H1 (cell line): ENCODE data around the gene KCNJ3. TPM values are rescaled to one million over a fixed set of nuclear protein-coding genes. Genes with fewer than 3 reads are reported as not detected.

Experiments
- CTCF ChIA-PET: fragments of 300-600 bp; sonication (Branson Sonifier 250); formaldehyde crosslinking; loops from one replicate; lab custom pipeline; 2021; ENCODE audit not compliant: partially characterized antibody; lab: Charles Lee
- POLR2A ChIA-PET: fragments of 300-600 bp; sonication (Branson Sonifier 250); formaldehyde crosslinking; loops from one replicate; lab custom pipeline; 2021; ENCODE audit warnings: inconsistent platforms; ENCODE audit not compliant: partially characterized antibody; lab: Charles Lee
- DNase-seq, 2 experiments: peaks; one replicate each; pipeline versions ENCODE4 v3.0.0 to v3.0.0-alpha.2; 2010 to 2022; ENCODE audit warnings: low spot score in 2 of 2, low read depth in 1 of 2, mixed read lengths in 1 of 2
- FAIRE-seq: peaks from 2 replicates; lab custom pipeline; 2011; peaks lifted over from hg19 to GRCh38; lab: Jason Lieb, UNC
- H2AFZ ChIP-seq: 2 replicates; pipeline ENCODE4 v1.8.1; 2012; ENCODE audit warnings: low read length, inconsistent platforms
- H2AK5ac ChIP-seq: 2 replicates; pipeline ENCODE4 v1.6.1; 2013; ENCODE audit warnings: low read depth, low read length
- H2BK120ac ChIP-seq: replicated peaks from 2 replicates; pipeline ENCODE3; 2013; ENCODE audit warnings: low read depth, low read length, inconsistent platforms
- H2BK12ac ChIP-seq: 2 replicates; pipeline ENCODE4 v1.6.1; 2013; ENCODE audit warnings: low read depth, low read length
- H2BK15ac ChIP-seq: 2 replicates; pipeline ENCODE4 v1.6.1; 2013; ENCODE audit warnings: low read length
- H2BK20ac ChIP-seq: 2 replicates; pipeline ENCODE4 v1.6.1; 2013; ENCODE audit warnings: low read length
- H2BK5ac ChIP-seq: 2 replicates; pipeline ENCODE4 v1.6.1; 2013; ENCODE audit warnings: low read depth, low read length
- H3K14ac ChIP-seq: 2 replicates; pipeline ENCODE4 v1.6.1; 2013; ENCODE audit warnings: inconsistent platforms; ENCODE audit not compliant: insufficient read length
- H3K18ac ChIP-seq: 2 replicates; pipeline ENCODE4 v1.6.1; 2013; ENCODE audit warnings: low read length; ENCODE audit errors: extremely low read depth
- H3K23ac ChIP-seq: 2 replicates; pipeline ENCODE4 v1.6.1; 2013; ENCODE audit warnings: inconsistent platforms; ENCODE audit not compliant: insufficient read length
- H3K23me2 ChIP-seq: 2 replicates; pipeline ENCODE4 v1.6.1; 2013; ENCODE audit warnings: low read depth, low read length
- H3K27ac ChIP-seq: 2 replicates; pipeline ENCODE4 v1.6.1; 2011; ENCODE audit warnings: low read depth, low read length, inconsistent platforms
- H3K27me3 ChIP-seq, 4 experiments: replicated peaks in 1 of 4; 1 replicate in 1 of 4; 2 replicates in 3 of 4; pipeline versions ENCODE4 v1.6.1 to v1.8.1; 2011 to 2013; ENCODE audit warnings: low read length in 3 of 4, mild to moderate bottlenecking in 3 of 4, inconsistent platforms in 2 of 4, mixed read lengths in 2 of 4, moderate library complexity in 1 of 4; ENCODE audit not compliant: control insufficient read depth in 3 of 4, insufficient read depth in 3 of 4; ENCODE audit errors: extremely low read depth in 1 of 4
- H3K36me3 ChIP-seq, 4 experiments: 2 replicates each; pipeline versions ENCODE4 v1.6.1 to v1.8.1; 2011 to 2013; ENCODE audit warnings: mild to moderate bottlenecking in 4 of 4, low read length in 3 of 4, moderate library complexity in 2 of 4, control low read depth in 1 of 4, inconsistent platforms in 1 of 4; ENCODE audit not compliant: insufficient read depth in 4 of 4, control insufficient read depth in 2 of 4
- H3K4ac ChIP-seq: replicated peaks from 2 replicates; pipeline ENCODE3; 2013; ENCODE audit warnings: low read length, low read depth, mixed read lengths, inconsistent platforms; ENCODE audit not compliant: insufficient read length
- H3K4me1 ChIP-seq, 4 experiments: replicated peaks in 1 of 4; 1 replicate in 1 of 4; 2 replicates in 3 of 4; pipeline versions ENCODE4 v1.6.1 to v1.8.1; 2011 to 2013; ENCODE audit warnings: low read length in 3 of 4, inconsistent platforms in 2 of 4, mixed read lengths in 1 of 4; ENCODE audit not compliant: insufficient read depth in 4 of 4, control insufficient read depth in 3 of 4
- H3K4me2 ChIP-seq, 2 experiments: 2 replicates each; pipeline versions ENCODE4 v1.6.1 to v1.8.1; 2011 to 2013; ENCODE audit warnings: low read depth in 2 of 2, low read length in 2 of 2, control low read depth in 1 of 2, inconsistent platforms in 1 of 2, mild to moderate bottlenecking in 1 of 2; ENCODE audit not compliant: insufficient read depth in 1 of 2
- H3K4me3 ChIP-seq, 4 experiments: fragments of 200-600, 300-600 bp in 1 of 4; sonication (generic), shearing (Covaris generic), sonication (Bioruptor Twin) in 1 of 4; 2 replicates each; pipeline versions ENCODE4 v1.5.1 to v1.8.1; 2011 to 2016; ENCODE audit warnings: low read length in 4 of 4, low read depth in 3 of 4, control low read depth in 2 of 4, inconsistent platforms in 2 of 4, mild to moderate bottlenecking in 2 of 4, mixed read lengths in 1 of 4, moderate library complexity in 1 of 4; ENCODE audit not compliant: insufficient read depth in 2 of 4; ENCODE audit errors: extremely low read depth in 1 of 4
- H3K56ac ChIP-seq: replicated peaks from 2 replicates; pipeline ENCODE3; 2013; ENCODE audit warnings: low read depth, mild to moderate bottlenecking, mixed read lengths, low read length, inconsistent platforms; ENCODE audit not compliant: insufficient read length
- H3K79me1 ChIP-seq: 2 replicates; pipeline ENCODE4 v1.6.1; 2013; ENCODE audit warnings: low read depth, low read length, control low read depth
- H3K79me2 ChIP-seq, 2 experiments: 2 replicates each; pipeline versions ENCODE4 v1.6.1 to v1.8.1; 2012 to 2013; ENCODE audit warnings: low read length in 2 of 2, mild to moderate bottlenecking in 2 of 2, inconsistent platforms in 1 of 2; ENCODE audit not compliant: insufficient read depth in 2 of 2, control insufficient read depth in 1 of 2
- H3K9ac ChIP-seq, 4 experiments: replicated peaks in 1 of 4; 1 replicate in 1 of 4; 2 replicates in 3 of 4; pipeline versions ENCODE4 v1.6.1 to v1.8.1; 2011 to 2013; ENCODE audit warnings: low read depth in 3 of 4, low read length in 3 of 4, control low read depth in 2 of 4, mild to moderate bottlenecking in 2 of 4, moderate library complexity in 2 of 4, inconsistent platforms in 1 of 4; ENCODE audit errors: extremely low read depth in 1 of 4
- H3K9me3 ChIP-seq, 2 experiments: 2 replicates each; pipeline versions ENCODE4 v1.6.1 to v1.8.1; 2012 to 2013; ENCODE audit warnings: mild to moderate bottlenecking in 2 of 2, moderate library complexity in 2 of 2, control low read depth in 1 of 2, inconsistent platforms in 1 of 2, low read depth in 1 of 2, low read length in 1 of 2, mixed read lengths in 1 of 2; ENCODE audit not compliant: insufficient read depth in 2 of 2
- H4K20me1 ChIP-seq, 2 experiments: replicated peaks in 1 of 2; 2 replicates each; pipeline versions ENCODE3 to v1.8.1; 2011 to 2013; ENCODE audit warnings: inconsistent platforms in 2 of 2, low read length in 2 of 2, mild to moderate bottlenecking in 1 of 2; ENCODE audit not compliant: insufficient read depth in 2 of 2, control insufficient read depth in 1 of 2
- H4K5ac ChIP-seq: 2 replicates; pipeline ENCODE4 v1.6.1; 2013; ENCODE audit warnings: low read length, low read depth, mixed read lengths, inconsistent platforms; ENCODE audit not compliant: insufficient read length
- H4K8ac ChIP-seq: 2 replicates; pipeline ENCODE4 v1.8.0; 2013; ENCODE audit warnings: mild to moderate bottlenecking, moderate library complexity, low read length, inconsistent platforms; ENCODE audit not compliant: insufficient read depth; ENCODE audit errors: extremely low read depth
- H4K91ac ChIP-seq: replicated peaks from 2 replicates; pipeline ENCODE3; 2013; ENCODE audit warnings: low read length, mixed read lengths, inconsistent platforms; ENCODE audit not compliant: insufficient read length
- BRCA1 ChIP-seq: IDR thresholded peaks from 2 replicates; pipeline ENCODE4 v1.6.1; 2012; ENCODE audit warnings: low read depth, low read length, improper control_type of control experiment
- SIX5 ChIP-seq: IDR thresholded peaks from 2 replicates; pipeline ENCODE4 v1.6.1; 2011; ENCODE audit warnings: mild to moderate bottlenecking, low read depth, low read length
- SRF ChIP-seq: IDR thresholded peaks from 2 replicates; pipeline ENCODE4 v1.6.1; 2011; ENCODE audit warnings: mild to moderate bottlenecking, low read depth, low read length, moderate library complexity
- SUZ12 ChIP-seq: fragments of 200-600 bp; sonication (generic); IDR thresholded peaks from 2 replicates; pipeline ENCODE4 v1.6.1; 2012; ENCODE audit warnings: mild to moderate bottlenecking, inconsistent platforms, low read length, moderate library complexity, mixed read lengths
- TBP ChIP-seq: IDR thresholded peaks from 2 replicates; pipeline ENCODE4 v1.6.1; 2011; ENCODE audit warnings: low read depth, low read length, improper control_type of control experiment
- TCF12 ChIP-seq: IDR thresholded peaks from 2 replicates; pipeline ENCODE4 v1.6.1; 2011; ENCODE audit warnings: low read depth, mild to moderate bottlenecking, low read length
- YY1 ChIP-seq: IDR thresholded peaks from 2 replicates; pipeline ENCODE4 v1.6.1; 2011; ENCODE audit warnings: low read depth, mild to moderate bottlenecking, low read length
- ZNF274 ChIP-seq: IDR thresholded peaks from 2 replicates; pipeline ENCODE4 v1.7.0; 2012; ENCODE audit warnings: low read length, borderline replicate concordance; ENCODE audit errors: extremely low read depth
- WGBS, 2 experiments: shearing (Covaris generic) in 1 of 2; methylation state at CpG; one replicate each; pipeline versions ENCODE4 v1.1.6 to v1.1.7; 2013 to 2015; ENCODE audit warnings: low lambda C conversion rate in 2 of 2, mixed read lengths in 2 of 2, inconsistent platforms in 1 of 2, low coverage in 1 of 2, missing lambda C conversion rate in 1 of 2; ENCODE audit not compliant: insufficient replicate concordance in 2 of 2, insufficient coverage in 1 of 2, insufficient read length in 1 of 2; ENCODE audit errors: extremely low coverage in 1 of 2, missing lambda C conversion rate in 1 of 2; 5-methylcytosine and 5-hydroxymethylcytosine counted together
- polyA plus RNA-seq, 7 experiments: library from polyadenylated mRNA; depleted of rRNA in 3 of 7; stranded (reverse) in 5 of 7; unstranded in 2 of 7; fragments of >200 nt in 5 of 7; fragments of 200-250 nt in 2 of 7; gene quantifications; 1 replicate in 5 of 7; 2 replicates in 1 of 7; 4 replicates in 1 of 7; pipeline versions ENCODE4 v1.2.1 to v1.2.3, GENCODE V29; 2011 to 2013; ENCODE audit warnings: missing spikeins in 2 of 7, mixed read lengths in 2 of 7
- total RNA-seq: library from RNA; stranded (reverse); fragmentation: NEBNext Ultra II Directional; extraction: Animal tissue kit (Norgen Biotek cat#: 25700); gene quantifications from 2 replicates; pipeline ENCODE4 v1.2.1, GENCODE V29; 2021
- TF ChIP-seq, protein P1 (sequence below): IDR thresholded peaks from 2 replicates; pipeline ENCODE4 v1.6.1; 2012; ENCODE audit warnings: inconsistent platforms
- TF ChIP-seq, protein P2 (sequence below), 3 experiments: IDR thresholded peaks; 1 replicate in 2 of 3; 2 replicates in 1 of 3; pipeline versions ENCODE4 v1.5.1 to v1.6.1; 2011; ENCODE audit warnings: low read length in 3 of 3, mild to moderate bottlenecking in 3 of 3, inconsistent platforms in 2 of 3, low read depth in 1 of 3, moderate library complexity in 1 of 3; ENCODE audit not compliant: insufficient read depth in 1 of 3; ENCODE audit errors: control extremely low read depth in 1 of 3

The KCNJ3 gene
- total and polyA plus RNA-seq, 2 of the 8 experiments (the other 6 are each of a cell fraction or from before 2014, with no cell fraction given), result 0.11 to 0.50 TPM

DNA sequence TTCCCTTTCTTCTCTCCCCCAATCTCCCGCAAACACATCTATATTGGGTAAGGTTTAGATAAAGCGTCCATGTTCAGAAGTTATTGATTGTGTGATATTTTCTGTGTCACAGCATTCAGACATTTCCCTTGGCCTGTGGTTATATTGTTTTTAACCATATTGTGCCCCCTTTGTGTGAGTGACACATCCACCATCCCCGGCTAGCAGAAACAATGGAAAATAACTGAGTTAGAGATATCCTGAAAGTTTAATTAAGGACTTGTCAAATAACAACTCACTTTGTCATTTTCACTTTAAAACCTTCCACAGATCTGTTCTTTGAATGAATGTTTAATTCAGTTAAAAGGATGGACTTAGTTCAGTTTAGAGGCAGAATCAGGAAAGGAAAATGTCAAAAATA lies 151.0 kb downstream of the KCNJ3 start:
- Histone ChIP-seq H4K5ac (no peak overlapping the region), H2BK15ac (no peak overlapping the region), H3K79me1 (no peaks in the 10 kb centered on the region), H3K4ac (no peak overlapping the region), H3K79me2 (no peaks in the 10 kb centered on the region), H4K20me1 (no peaks in the 10 kb centered on the region), H3K9ac (no peak overlapping the region), H4K91ac (no peak overlapping the region), H3K23ac (no peak overlapping the region), H3K27ac (no peak overlapping the region), H3K56ac (no peak overlapping the region), H2BK120ac (no peak overlapping the region), H3K9me3 (no peaks in the 10 kb centered on the region), H2AFZ (no peak overlapping the region), H2BK5ac (no peak overlapping the region), H3K18ac (no peak overlapping the region), H3K4me1 (no peaks in the 10 kb centered on the region), H3K4me2 (no peak overlapping the region), H3K27me3 (no peaks in the 10 kb centered on the region), H4K8ac (no peak overlapping the region), H2AK5ac (no peak overlapping the region), H2BK20ac (no peak overlapping the region), H3K36me3 (no peaks in the 10 kb centered on the region), H3K4me3 (no peak overlapping the region), H2BK12ac (no peak overlapping the region), H3K23me2 (no peaks in the 10 kb centered on the region), H3K14ac (no peak overlapping the region)
- ChIA-PET POLR2A (no interaction called here), CTCF (no interaction called here)
- FAIRE-seq, result no peak
- TF ChIP-seq ZNF274, result no peak
- TF ChIP-seq, protein P1, sequence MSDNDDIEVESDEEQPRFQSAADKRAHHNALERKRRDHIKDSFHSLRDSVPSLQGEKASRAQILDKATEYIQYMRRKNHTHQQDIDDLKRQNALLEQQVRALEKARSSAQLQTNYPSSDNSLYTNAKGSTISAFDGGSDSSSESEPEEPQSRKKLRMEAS, result no peak
- TF ChIP-seq SUZ12, result no peak
- TF ChIP-seq, protein P2, sequence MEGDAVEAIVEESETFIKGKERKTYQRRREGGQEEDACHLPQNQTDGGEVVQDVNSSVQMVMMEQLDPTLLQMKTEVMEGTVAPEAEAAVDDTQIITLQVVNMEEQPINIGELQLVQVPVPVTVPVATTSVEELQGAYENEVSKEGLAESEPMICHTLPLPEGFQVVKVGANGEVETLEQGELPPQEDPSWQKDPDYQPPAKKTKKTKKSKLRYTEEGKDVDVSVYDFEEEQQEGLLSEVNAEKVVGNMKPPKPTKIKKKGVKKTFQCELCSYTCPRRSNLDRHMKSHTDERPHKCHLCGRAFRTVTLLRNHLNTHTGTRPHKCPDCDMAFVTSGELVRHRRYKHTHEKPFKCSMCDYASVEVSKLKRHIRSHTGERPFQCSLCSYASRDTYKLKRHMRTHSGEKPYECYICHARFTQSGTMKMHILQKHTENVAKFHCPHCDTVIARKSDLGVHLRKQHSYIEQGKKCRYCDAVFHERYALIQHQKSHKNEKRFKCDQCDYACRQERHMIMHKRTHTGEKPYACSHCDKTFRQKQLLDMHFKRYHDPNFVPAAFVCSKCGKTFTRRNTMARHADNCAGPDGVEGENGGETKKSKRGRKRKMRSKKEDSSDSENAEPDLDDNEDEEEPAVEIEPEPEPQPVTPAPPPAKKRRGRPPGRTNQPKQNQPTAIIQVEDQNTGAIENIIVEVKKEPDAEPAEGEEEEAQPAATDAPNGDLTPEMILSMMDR (IDR thresholded peaks at IDR 0.05; ENCODE audit: control extremely low read depth in 1 of 3, insufficient read depth in 1 of 3, low read depth in 1 of 3, low read length in 3 of 3), result no peak
- no peak for TF ChIP-seq SRF
- TF ChIP-seq BRCA1, result no peak
- TF ChIP-seq TBP, result no peak
- TF ChIP-seq YY1, result no peak
- TF ChIP-seq TCF12, result no peak
- no peak for TF ChIP-seq SIX5
- 83% methylated on average over 3 of the region's 3 CpGs; no CpG with 5 or more reads in 1 of the 2 experiments for WGBS, 2 experiments
- DNase-seq, result no peak
